Kidney (tissue), 14 donors: ENCODE measurements around the gene GAP43. TPM values are rescaled to one million over a fixed set of nuclear protein-coding genes. Genes with fewer than 3 reads are reported as not detected.

ENCODE experiments used
- DNase-seq, 5 donors: peaks; one replicate each; pipeline ENCODE4 v3.0.0-alpha.2; 2013 to 2020
- FAIRE-seq: peaks from 2 replicates; lab custom pipeline; 2012; peaks lifted over from hg19 to GRCh38; lab: Jason Lieb, UNC
- H3K27ac ChIP-seq, 2 donors: one replicate each; pipeline ENCODE4 v1.7.0; 2013; ENCODE audit warnings: low read depth in 2 of 2, low read length in 2 of 2, inconsistent platforms in 1 of 2
- H3K27me3 ChIP-seq: one replicate; pipeline ENCODE4 v1.7.1; 2013; ENCODE audit warnings: low read length, inconsistent platforms; ENCODE audit not compliant: control insufficient read depth, insufficient read depth
- H3K36me3 ChIP-seq, 3 donors: one replicate each; pipeline versions ENCODE4 v1.7.0 to v1.7.1; 2013; ENCODE audit warnings: low read length in 3 of 3, control low read depth in 1 of 3, inconsistent platforms in 1 of 3; ENCODE audit not compliant: insufficient read depth in 3 of 3, control insufficient read depth in 2 of 3
- H3K4me1 ChIP-seq, 3 donors: one replicate each; pipeline versions ENCODE4 v1.7.0 to v1.7.1; 2013; ENCODE audit warnings: low read length in 3 of 3, inconsistent platforms in 1 of 3, low read depth in 1 of 3; ENCODE audit not compliant: control insufficient read depth in 2 of 3, insufficient read depth in 2 of 3
- H3K4me3 ChIP-seq, 3 donors: one replicate each; pipeline versions ENCODE4 v1.7.0 to v1.8.1; 2013; ENCODE audit warnings: low read length in 3 of 3, control low read depth in 1 of 3, inconsistent platforms in 1 of 3
- H3K9ac ChIP-seq, 3 donors: one replicate each; pipeline versions ENCODE4 v1.7.0 to v1.7.1; 2013; ENCODE audit warnings: low read length in 3 of 3, control low read depth in 1 of 3, inconsistent platforms in 1 of 3
- H3K9me3 ChIP-seq, 3 donors: one replicate each; pipeline versions ENCODE4 v1.7.0 to v1.7.1; 2013; ENCODE audit warnings: low read length in 3 of 3, control low read depth in 1 of 3, inconsistent platforms in 1 of 3; ENCODE audit not compliant: control insufficient read depth in 2 of 3, insufficient read depth in 1 of 3
- CTCF ChIP-seq: IDR thresholded peaks from 3 replicates; pipeline ENCODE4 v1.5.1; 2012; ENCODE audit warnings: mild to moderate bottlenecking, moderate library complexity, borderline replicate concordance; ENCODE audit not compliant: insufficient read depth; ENCODE audit errors: extremely low read depth
- intact Hi-C: fragments of 100-400 bp; cut with DNase I; formaldehyde crosslinking; loops from one replicate; pipeline ENCODE4 v1.11.1; 2022
- polyA plus RNA-seq: library from polyadenylated mRNA; stranded (reverse); fragments of 350-450 nt; fragmentation: Illumina TruSeq; extraction: RNeasy Lipid Tissue Mini Kit (QIAGEN cat#74804); gene quantifications from one replicate; pipeline ENCODE4 v1.2.3, GENCODE V29; 2014; ENCODE audit warnings: low read depth, low replicate concordance; ENCODE audit not compliant: insufficient read depth
- total RNA-seq: library from RNA; stranded (reverse); fragmentation: NEBNext Ultra II Directional; extraction: Animal tissue kit (Norgen Biotek cat#: 25700); gene quantifications from one replicate; pipeline ENCODE4 v1.2.1, GENCODE V29; 2021
- donor health status: control.
- donor health status: control.
- donor health status: control.
- donor health status: control.
- donor health status: control.
- donor health status: DM: yes; HTN: yes; CAD: no.
- donor health status: Normal renal cell carcinoma (clear cell type).

The GAP43 gene
- total and polyA plus RNA-seq, 2 donors from 2014 or later, result 0.19 TPM; not detected in 1

GRCh38 chr3:115710799-115711198 is 87.5 kb downstream of the GAP43 start:
- H3K9me3 ChIP-seq, result no peaks in the 10 kb centered on the region
- FAIRE-seq (no peak), DNase-seq (no peak)
- H3K27ac ChIP-seq, result no peak overlapping the region
- no peak overlapping the region for H3K9ac ChIP-seq
- intact Hi-C loops, result no loop called here
- H3K27me3 ChIP-seq, result no peaks in the 10 kb centered on the region
- no peaks in the 10 kb centered on the region for H3K36me3 ChIP-seq
- no peaks in the 10 kb centered on the region for H3K4me1 ChIP-seq
- TF ChIP-seq CTCF, result no peak
- no peak overlapping the region for H3K4me3 ChIP-seq

- intact Hi-C loops, result no loop called here
- DNase-seq, result no peak
- H3K36me3 ChIP-seq, result no peaks in the 10 kb centered on the region
- no peaks in the 10 kb centered on the region for H3K27me3 ChIP-seq
- FAIRE-seq, result no peak
- H3K9ac ChIP-seq, result no peak overlapping the region
- no peak overlapping the region for H3K27ac ChIP-seq
- H3K4me3 ChIP-seq, result no peak overlapping the region
- H3K4me1 ChIP-seq, result no peaks in the 10 kb centered on the region
- no peaks in the 10 kb centered on the region for H3K9me3 ChIP-seq
- no peak for TF ChIP-seq CTCF
Measured at GRCh38 chr3:115712871-115713270, 89.6 kb downstream of the GAP43 start.

GRCh38 chr3:115713284-115713683 is 90.0 kb downstream of the GAP43 start:
- no peak overlapping the region for H3K27ac ChIP-seq
- intact Hi-C loops, result no loop called here
- H3K36me3 ChIP-seq, result no peaks in the 10 kb centered on the region
- no peaks in the 10 kb centered on the region for H3K27me3 ChIP-seq
- FAIRE-seq (no peak), DNase-seq (peak in 2 of 5 donors; percentile 15 to 53)
- no peaks in the 10 kb centered on the region for H3K4me1 ChIP-seq
- no peak overlapping the region for H3K9ac ChIP-seq
- no peaks in the 10 kb centered on the region for H3K9me3 ChIP-seq
- no peak for TF ChIP-seq CTCF
- H3K4me3 ChIP-seq, result no peak overlapping the region

GRCh38 chr3:115715241-115715745 is 92.0 kb downstream of the GAP43 start:
- intact Hi-C loops, result no loop called here
- no peak overlapping the region for H3K9ac ChIP-seq
- H3K36me3 ChIP-seq, result no peaks in the 10 kb centered on the region
- no peaks in the 10 kb centered on the region for H3K9me3 ChIP-seq
- H3K27ac ChIP-seq, result no peak overlapping the region
- H3K4me1 ChIP-seq, result no peaks in the 10 kb centered on the region
- FAIRE-seq (no peak), DNase-seq (no peak)
- no peak overlapping the region for H3K4me3 ChIP-seq
- no peaks in the 10 kb centered on the region for H3K27me3 ChIP-seq
- no peak for TF ChIP-seq CTCF
